ENCODE measurements around the gene SETDB1. TPM values are rescaled to one million over a fixed set of nuclear protein-coding genes. Genes with fewer than 3 reads are reported as not detected.
A peak's percentile ranks its signal among the peaks of the same experiment; 100 is the strongest.

SETDB1 gene
- total and polyA plus RNA-seq, 2 of the 13 experiments (the other 11 are each of a cell fraction or from before 2014, with no cell fraction given) = 33.1 to 34.6 TPM

- WGBS (ENCODE audit: low lambda C conversion rate) = 19% methylated on average over 14 of the region's 23 CpGs
- H3K9me3 ChIP-seq (ENCODE audit: low read length) = no peaks in the 10 kb centered on the region
- H3K4me2 ChIP-seq (ENCODE audit: low read depth, low read length) = peak overlapping the region; percentile 83
- BruUV-seq (replicated peaks) = no TSS peak
- H3K36me3 ChIP-seq (replicated peaks in 1 of 2; ENCODE audit: control insufficient read depth in 1 of 2, insufficient read depth in 2 of 2, low read length in 2 of 2) = peaks cover 0 to 6% of the 10 kb centered on the region in 2 experiments; a peak in 1 of 5 replicates
- peak overlapping the region; percentile 38 for H3K27ac ChIP-seq (ENCODE audit: extremely low read length, insufficient read depth, low read length)
- ChIA-PET POLR2A (interaction anchor here (1.5 to 5.2 kb wide), 4 partner anchors 8 to 34 kb away, joined by 5 to 150 read pairs (median 82); partner anchors contain the start of gene MINDY1), CTCF (ENCODE audit: low intra/inter-chr PET ratio, low total read pairs) (interaction anchor here (0.6 to 3.9 kb wide), 17 partner anchors 8 to 80 kb away, joined by 3 to 24 read pairs (median 5); partner anchors contain the start of genes C1orf56, CDC42SE1, MINDY1 and PRUNE1)
- H2AFZ ChIP-seq (ENCODE audit: low read length) = peak overlapping the region; percentile 97
- H3K27me3 ChIP-seq (ENCODE audit: control insufficient read depth in 1 of 2, insufficient read depth in 2 of 2, low read length in 2 of 2) = no peaks in the 10 kb centered on the region
- intact Hi-C loops (cut with micrococcal nuclease; ENCODE audit: unreplicated experiment) = loop anchor here (2.0 kb wide), 1 partner anchor 103 kb away; the partner anchor contains the start of gene ARNT
- peak; percentile 16 for ATAC-seq
- peak overlapping the region; percentile 46 to 73 (median 50) for H3K4me3 ChIP-seq (replicated peaks in 1 of 3; ENCODE audit: insufficient read depth in 1 of 3, low read depth in 2 of 3, low read length in 3 of 3)
- H3K9ac ChIP-seq (ENCODE audit: insufficient read depth, low read depth, low read length) = peak overlapping the region; percentile 66
- peak; percentile 82 for DNase-seq (ENCODE audit: low spot score)
- H4K20me1 ChIP-seq (ENCODE audit: insufficient read depth, low read length) = no peaks in the 10 kb centered on the region
- FAIRE-seq = peak; percentile 71
- peaks cover 82% of the 10 kb centered on the region for H3K4me1 ChIP-seq (ENCODE audit: insufficient read depth, low read length)
- peaks cover 8% of the 10 kb centered on the region for H3K79me2 ChIP-seq (ENCODE audit: insufficient read depth, low read length)
- in situ Hi-C loops (cut with HindIII; ENCODE audit: extremely low pct_ligation_motif_present, low pct_unique_long_range_greater_than_20kb) = no loop called here
- peak; percentile 79 for TF ChIP-seq GATAD2A (CRISPR knock-in tag; IDR thresholded peaks at IDR 0.05)
- no peak for TF ChIP-seq ZNF354B (CRISPR knock-in tag; IDR thresholded peaks at IDR 0.05)
- TF ChIP-seq ZKSCAN8 (CRISPR knock-in tag; IDR thresholded peaks at IDR 0.05; ENCODE audit: borderline replicate concordance) = no peak
- no peak for TF ChIP-seq GTF2F1 (IDR thresholded peaks at IDR 0.05; ENCODE audit: low read length)
- TF ChIP-seq RAD21 (CRISPR knock-in tag; IDR thresholded peaks at IDR 0.05) = peak; percentile 91
- no peak for TF ChIP-seq ZNF460 (CRISPR knock-in tag; IDR thresholded peaks at IDR 0.05; ENCODE audit: borderline replicate concordance)
- TF ChIP-seq ZNF451 (CRISPR knock-in tag; IDR thresholded peaks at IDR 0.05) = no peak
- no peak for TF ChIP-seq CREBL2 (CRISPR knock-in tag; IDR thresholded peaks at IDR 0.05; ENCODE audit: borderline replicate concordance)
- TF ChIP-seq FOXK2 (IDR thresholded peaks at IDR 0.05) = no peak
- TF ChIP-seq ZNF33B (CRISPR knock-in tag; IDR thresholded peaks at IDR 0.05) = no peak
- no peak for TF ChIP-seq HMGA1 (CRISPR knock-in tag; conservative IDR thresholded peaks at IDR 0.05)
- no peak for TF ChIP-seq SP2 (CRISPR knock-in tag; IDR thresholded peaks at IDR 0.05)
- TF ChIP-seq, protein P1, sequence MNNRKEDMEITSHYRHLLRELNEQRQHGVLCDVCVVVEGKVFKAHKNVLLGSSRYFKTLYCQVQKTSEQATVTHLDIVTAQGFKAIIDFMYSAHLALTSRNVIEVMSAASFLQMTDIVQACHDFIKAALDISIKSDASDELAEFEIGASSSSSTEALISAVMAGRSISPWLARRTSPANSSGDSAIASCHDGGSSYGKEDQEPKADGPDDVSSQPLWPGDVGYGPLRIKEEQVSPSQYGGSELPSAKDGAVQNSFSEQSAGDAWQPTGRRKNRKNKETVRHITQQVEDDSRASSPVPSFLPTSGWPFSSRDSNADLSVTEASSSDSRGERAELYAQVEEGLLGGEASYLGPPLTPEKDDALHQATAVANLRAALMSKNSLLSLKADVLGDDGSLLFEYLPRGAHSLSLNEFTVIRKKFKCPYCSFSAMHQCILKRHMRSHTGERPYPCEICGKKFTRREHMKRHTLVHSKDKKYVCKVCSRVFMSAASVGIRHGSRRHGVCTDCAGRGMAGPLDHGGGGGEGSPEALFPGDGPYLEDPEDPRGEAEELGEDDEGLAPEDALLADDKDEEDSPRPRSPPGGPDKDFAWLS (CRISPR knock-in tag; IDR thresholded peaks at IDR 0.05; ENCODE audit: borderline replicate concordance) = no peak
- no peak for TF ChIP-seq MBNL3 (CRISPR knock-in tag; conservative IDR thresholded peaks at IDR 0.05)
- 0 out of 2 replicates have a peak, but pooled peaks have one; percentile 68 for TF ChIP-seq ZBTB25 (CRISPR knock-in tag; IDR thresholded peaks at IDR 0.05)
- no peak for TF ChIP-seq KLF12 (CRISPR knock-in tag; IDR thresholded peaks at IDR 0.05; ENCODE audit: borderline replicate concordance)
- no peak for TF ChIP-seq MIER2 (CRISPR knock-in tag; IDR thresholded peaks at IDR 0.05)
- TF ChIP-seq ZNF282 (IDR thresholded peaks at IDR 0.05; ENCODE audit: partially characterized antibody) = no peak
- no peak for TF ChIP-seq FIP1L1 (IDR thresholded peaks at IDR 0.05; ENCODE audit: borderline replicate concordance, insufficient read depth, low read depth, low read length)
- 0 out of 2 replicates have a peak, but pooled peaks have one; percentile 17 for TF ChIP-seq CAMTA2 (CRISPR knock-in tag; IDR thresholded peaks at IDR 0.05; ENCODE audit: borderline replicate concordance)
- TF ChIP-seq ZNF326 (CRISPR knock-in tag; IDR thresholded peaks at IDR 0.05; ENCODE audit: borderline replicate concordance) = no peak
- no peak for TF ChIP-seq CHD2 (IDR thresholded peaks at IDR 0.05; ENCODE audit: low read depth, low read length)
- 0 out of 2 replicates have a peak, but pooled peaks have one; percentile 39 for TF ChIP-seq ZSCAN29 (CRISPR knock-in tag; conservative IDR thresholded peaks at IDR 0.05)
Observed at GRCh38 chr1:150979092-150980056, 53.2 kb downstream of the SETDB1 start.
